ENCODE measurements around the gene MYMX. TPM values are rescaled to one million over a fixed set of nuclear protein-coding genes. Genes with fewer than 3 reads are reported as not detected.
A peak's percentile ranks its signal among the peaks of the same experiment; 100 is the strongest.

Gene MYMX
- total RNA-seq, 1 donor from 2014 or later = not detected

DNA sequence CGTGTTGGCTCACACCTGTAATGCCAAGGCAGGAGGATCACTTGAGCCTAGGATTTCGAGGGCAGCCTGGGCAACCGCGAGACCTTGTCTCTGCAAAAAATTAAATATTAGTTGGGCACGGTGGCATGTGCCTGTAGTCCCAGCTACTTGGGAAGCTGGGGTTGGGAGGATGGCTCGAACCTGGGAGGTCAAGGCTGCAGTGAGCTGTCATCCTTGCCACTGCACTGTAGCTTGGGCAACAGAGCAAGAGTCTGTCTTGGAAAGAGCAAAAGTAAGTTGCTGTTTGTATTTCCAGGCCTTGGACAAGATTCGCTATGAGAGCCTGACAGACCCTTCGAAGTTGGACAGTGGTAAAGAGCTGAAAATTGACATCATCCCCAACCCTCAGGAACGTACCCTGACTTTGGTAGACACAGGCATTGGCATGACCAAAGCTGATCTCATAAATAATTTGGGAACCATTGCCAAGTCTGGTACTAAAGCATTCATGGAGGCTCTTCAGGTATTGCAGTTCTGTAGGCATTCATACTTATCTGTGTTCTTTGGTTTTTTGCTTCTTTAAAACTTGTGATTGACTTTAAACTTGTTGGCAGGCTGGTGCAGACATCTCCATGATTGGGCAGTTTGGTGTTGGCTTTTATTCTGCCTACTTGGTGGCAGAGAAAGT, 32.5 kb downstream of the MYMX start:
- DNase-seq (ENCODE audit: low spot score) (no peak), ATAC-seq (no peak)

DNA sequence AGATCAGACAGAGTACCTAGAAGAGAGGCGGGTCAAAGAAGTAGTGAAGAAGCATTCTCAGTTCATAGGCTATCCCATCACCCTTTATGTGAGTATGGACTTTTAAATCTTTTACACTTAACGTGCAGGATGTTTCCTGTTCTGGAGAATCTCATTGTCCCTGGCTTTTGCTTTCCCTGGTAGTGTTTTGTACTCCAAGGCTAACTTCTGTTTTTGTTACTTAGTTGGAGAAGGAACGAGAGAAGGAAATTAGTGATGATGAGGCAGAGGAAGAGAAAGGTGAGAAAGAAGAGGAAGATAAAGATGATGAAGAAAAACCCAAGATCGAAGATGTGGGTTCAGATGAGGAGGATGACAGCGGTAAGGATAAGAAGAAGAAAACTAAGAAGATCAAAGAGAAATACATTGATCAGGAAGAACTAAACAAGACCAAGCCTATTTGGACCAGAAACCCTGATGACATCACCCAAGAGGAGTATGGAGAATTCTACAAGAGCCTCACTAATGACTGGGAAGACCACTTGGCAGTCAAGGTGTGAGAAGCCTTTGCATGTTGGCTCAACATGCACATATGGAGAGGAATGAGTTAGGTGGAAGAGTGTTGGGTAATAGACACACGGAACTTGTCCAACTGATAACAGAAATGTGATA, 33.5 kb downstream of the MYMX start:
- ATAC-seq (no peak), DNase-seq (ENCODE audit: low spot score) (no peak)

DNA sequence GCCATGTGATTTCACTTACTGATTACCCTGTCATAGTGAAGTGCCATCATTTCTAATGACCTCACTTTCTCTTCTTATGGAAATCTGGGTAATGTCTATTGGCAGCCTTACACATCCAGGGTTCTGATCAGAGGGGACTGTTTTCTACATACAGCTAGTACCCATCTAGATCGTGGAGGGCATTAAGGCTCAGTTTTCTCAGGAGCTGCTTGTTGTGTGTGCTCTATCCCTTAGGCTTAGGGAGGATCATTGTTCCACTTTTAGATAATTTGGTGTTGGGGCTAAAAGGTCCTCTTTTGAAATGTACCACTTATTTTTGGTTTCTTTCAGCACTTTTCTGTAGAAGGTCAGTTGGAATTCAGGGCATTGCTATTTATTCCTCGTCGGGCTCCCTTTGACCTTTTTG, 34.0 kb downstream of the MYMX start:
- DNase-seq (ENCODE audit: low spot score) (no peak), ATAC-seq (no peak)

DNA sequence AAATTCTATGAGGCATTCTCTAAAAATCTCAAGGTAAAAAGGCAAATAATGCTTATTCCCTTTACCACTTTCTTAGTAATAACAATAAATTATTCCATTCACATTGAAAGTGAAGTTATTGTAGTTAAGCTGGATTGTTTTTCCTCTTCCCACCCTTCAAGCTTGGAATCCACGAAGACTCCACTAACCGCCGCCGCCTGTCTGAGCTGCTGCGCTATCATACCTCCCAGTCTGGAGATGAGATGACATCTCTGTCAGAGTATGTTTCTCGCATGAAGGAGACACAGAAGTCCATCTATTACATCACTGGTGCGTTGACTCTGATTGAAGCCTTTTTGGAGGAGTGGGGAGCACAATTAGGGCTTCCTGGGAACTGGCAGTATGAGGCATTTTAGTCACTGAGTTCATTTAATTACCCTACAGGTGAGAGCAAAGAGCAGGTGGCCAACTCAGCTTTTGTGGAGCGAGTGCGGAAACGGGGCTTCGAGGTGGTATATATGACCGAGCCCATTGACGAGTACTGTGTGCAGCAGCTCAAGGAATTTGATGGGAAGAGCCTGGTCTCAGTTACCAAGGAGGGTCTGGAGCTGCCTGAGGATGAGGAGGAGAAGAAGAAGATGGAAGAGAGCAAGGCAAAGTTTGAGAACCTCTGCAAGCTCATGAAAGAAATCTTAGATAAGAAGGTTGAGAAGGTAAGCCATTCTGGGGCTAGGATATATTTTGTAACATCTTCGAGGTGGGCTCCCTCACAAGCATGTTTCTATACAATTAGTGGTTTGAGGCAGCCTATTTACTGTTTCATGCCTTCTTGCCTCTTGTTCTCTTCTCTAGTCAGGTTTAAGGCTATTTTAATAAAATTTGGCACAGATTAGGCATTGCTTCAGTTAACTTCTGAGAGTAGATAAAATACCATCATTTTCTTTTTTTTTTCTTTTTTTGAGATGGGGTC, 35.1 kb downstream of the MYMX start:
- DNase-seq (ENCODE audit: low spot score) (no peak), ATAC-seq (no peak)

DNA sequence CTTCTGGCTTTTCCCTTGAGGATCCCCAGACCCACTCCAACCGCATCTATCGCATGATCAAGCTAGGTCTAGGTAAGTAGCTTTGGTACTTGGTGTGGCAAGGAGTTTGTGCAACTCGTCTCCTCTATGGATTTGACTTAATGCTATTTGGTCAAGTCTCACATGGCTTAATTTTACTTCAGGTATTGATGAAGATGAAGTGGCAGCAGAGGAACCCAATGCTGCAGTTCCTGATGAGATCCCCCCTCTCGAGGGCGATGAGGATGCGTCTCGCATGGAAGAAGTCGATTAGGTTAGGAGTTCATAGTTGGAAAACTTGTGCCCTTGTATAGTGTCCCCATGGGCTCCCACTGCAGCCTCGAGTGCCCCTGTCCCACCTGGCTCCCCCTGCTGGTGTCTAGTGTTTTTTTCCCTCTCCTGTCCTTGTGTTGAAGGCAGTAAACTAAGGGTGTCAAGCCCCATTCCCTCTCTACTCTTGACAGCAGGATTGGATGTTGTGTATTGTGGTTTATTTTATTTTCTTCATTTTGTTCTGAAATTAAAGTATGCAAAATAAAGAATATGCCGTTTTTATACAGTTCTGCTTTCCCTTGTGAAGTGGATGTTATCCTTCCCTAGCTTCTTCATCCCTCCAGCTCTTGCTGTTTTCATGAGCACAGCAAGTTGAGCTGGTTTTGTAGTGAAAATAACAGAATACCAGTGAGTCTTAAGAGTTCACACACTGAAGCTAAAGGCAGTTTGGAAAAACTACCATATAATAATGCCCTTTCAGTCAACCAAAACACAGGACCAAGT, 36.8 kb downstream of the MYMX start:
- no peak for DNase-seq (ENCODE audit: low spot score)

DNA sequence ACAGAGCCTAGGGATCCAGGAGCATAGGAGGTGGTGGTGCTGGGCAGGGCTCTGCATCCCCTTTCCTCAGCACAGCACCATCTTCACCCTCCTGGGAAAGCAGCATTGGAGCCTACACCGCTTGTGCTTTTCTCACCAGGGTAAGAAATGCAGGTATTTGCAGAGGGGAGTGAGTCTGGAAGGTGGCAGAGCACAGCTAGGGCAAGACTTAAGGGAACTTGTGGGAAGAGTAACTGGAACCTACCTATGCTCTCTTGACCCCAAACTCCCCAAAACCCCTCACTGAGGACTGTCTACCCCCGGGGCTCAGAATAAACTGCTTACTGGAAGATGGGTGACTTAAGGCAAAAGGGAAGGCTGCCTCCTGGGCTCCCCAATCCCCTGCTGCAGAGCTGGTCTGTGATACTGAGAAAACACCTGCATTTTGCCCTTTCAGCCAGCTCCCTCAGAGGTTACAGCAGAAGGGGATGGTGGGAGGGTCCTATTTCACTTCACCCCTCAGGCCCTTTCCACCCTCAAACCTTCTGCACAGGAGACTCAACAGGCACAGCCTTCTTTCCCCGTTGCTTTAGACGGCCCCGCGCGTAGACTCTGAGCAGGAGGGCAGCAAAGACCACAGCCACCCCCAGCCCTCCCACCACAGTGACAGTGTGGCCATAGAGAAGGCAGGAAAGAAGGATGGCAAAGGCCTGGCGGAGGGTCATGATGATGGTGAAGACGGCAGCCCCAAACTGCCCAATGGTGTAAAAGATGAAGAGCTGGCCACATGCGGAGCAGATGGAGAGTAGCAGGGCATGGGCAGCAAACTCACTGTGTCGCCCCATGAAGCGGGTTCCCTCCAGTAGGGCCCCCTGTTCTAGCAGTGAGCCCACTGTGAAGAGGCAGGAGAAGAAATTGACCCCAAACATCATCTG, 37.7 kb downstream of the MYMX start:
- ATAC-seq (no peak), DNase-seq (ENCODE audit: low spot score) (no peak)

More for the DNA sequence above, 36.8 kb downstream of the MYMX start:
- ATAC-seq = peak; percentile 9

DNA sequence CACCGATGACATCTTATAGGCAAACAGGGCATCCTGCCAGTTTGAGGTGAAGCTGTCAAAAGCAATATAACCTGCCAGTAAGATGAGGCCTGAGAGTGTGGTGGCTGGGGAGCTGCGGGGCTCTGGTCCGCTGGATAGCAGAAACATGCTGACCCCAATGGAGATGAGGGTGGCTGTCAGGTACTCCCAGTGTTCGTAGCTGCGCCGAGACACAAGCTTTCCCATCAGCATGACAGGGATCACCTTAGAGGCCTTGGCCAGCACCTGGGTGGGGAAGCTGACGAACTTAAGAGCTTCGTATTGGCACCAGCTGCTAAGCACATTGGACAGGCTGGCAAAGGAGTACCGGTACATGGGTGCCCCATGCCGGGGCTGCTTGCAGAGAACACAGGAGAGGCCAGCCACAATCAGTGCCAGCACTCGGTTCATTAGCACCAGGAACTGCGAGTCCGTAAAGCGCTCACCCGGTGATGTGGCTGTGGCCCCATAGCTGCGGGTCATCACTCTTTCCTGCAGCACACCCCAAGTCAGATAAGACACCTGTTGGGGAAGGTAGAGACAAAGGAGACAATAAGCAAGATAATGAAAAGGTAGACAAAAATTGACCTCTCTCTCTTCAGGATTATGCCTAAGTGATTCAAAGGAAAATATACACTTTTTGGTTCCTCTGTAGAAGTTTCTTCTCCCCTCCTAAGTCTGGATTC, 38.5 kb downstream of the MYMX start:
- no peak for DNase-seq (ENCODE audit: low spot score)
- ATAC-seq = no peak

DNA sequence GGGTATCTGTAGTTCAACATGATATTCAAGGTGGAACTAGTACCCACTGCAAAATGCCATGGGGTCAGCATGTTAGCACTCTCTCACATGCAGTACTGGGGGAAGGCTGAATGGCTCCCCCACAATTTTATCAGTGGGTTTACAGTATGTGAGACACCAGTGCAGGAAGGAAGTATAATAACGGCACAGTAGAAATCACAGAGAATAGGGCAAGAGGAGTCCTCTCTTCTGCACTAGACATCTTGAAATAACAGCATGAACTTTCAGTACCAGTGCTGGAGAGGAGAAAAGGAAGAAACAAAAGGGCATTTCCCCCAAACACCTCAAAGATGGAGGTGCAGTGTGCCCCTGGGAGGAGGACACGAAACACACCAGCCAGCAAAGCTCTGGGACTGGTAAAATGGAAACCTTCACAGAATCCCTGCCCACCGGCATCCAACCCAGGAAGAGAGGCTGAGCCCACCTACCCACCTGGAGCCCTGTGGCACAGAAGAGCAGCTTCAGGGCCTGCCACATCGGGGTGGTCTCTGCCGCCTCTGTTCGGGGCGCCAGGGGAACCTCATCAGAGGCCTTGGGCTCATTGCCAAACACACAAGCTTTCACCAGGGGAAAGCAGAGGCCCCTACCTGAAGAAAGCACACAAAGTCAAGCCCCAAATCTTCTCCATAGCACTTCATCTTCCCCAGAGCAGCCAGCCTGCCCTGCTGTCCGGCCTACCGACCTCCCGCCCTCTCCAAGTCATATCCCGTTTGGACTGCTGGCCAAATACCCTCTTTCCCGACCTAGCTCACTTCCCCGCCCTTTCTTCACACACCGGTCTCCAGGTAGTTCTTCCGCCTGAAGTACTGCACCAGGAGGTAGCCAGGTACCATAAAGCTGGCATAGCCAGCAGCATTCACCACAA, 39.4 kb downstream of the MYMX start:
- ATAC-seq = peak; percentile 47
- DNase-seq (ENCODE audit: low spot score) = no peak

DNA sequence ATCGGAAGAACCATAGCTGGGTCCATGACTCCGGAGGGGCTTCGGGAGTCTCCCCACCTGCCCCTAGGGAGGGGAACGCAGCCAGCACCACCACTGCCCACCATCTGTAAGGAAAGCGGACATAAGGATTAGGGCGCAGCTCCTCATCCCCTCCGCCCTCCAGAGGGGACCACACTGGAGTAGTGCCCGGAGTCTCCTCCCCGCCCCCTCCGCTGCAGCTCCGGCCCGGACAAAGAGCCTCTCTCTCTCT, 40.0 kb downstream of the MYMX start:
- no peak for ATAC-seq
- no peak for DNase-seq (ENCODE audit: low spot score)

DNA sequence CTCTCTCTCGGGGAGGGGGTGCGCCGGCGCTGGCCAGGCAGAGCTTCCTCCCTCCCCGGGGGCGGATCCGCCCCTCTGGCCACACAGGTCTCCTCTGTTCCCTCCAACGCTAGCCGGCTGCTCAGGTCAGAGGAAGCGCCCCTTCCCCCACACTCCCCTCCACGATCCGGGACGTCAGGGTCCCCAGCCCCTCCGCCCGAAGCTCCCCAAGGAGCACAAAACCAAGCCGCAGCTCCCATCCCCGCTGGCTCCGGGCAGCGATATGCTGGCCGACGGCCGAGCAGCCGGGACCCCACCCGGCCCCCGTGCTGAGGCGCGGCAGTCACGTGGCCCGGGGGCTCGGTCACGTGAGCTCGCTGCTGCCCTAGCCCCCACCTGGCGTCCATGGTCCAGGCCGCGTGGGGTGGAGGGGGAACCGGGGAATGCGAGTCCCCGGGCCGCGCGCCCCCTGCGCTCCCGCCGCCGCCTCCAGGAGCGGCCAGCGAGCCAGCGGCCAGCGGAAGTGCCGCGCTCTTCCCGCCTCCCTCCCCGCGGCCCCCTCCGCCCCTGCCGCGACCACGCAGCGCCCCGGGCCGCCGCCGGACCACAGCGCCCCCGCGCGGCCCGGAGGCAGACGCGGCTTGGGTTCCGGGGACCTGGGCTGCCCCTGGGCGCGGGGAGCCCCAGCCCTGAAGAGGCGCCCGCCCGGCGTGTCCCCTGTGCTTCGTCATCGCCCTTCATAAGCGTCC, 40.5 kb downstream of the MYMX start, which contains the start of gene SLC35B2:
Gene SLC35B2, minus strand, starts transcription at position 504 of the 728 bp plus-strand sequence. Its CDS starts 118 bp downstream, at position 386.
- ATAC-seq (peak; percentile 83), DNase-seq (ENCODE audit: low spot score) (peak; percentile 71)

DNA sequence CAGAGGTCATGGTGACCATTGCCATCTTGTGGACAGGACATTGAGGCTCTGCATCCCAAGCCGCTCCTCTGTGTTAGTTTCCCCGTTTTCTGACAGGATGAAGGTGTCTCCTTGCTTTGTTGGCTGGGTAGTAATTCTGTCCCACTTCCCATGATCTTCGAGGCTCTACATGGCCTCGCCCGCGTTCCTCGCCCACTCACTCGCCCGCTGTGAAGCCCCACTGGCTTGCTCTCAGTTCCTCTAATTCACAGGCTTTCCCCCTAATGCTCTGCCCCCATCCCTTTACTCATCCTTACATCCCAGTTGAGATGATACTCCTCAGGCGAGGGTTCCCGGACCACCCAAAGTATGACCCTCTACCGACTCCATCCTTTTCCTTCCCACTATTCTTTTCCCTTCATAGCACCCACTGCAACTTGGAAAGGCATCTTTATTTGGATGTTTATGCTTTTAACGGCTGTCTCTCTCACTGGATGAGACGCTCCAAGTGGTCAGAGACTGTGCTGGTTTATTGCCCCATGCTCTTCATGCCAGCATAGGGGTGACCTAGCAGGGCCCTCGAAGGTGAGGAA, 41.1 kb downstream of the MYMX start:
- ATAC-seq = no peak
- no peak for DNase-seq (ENCODE audit: low spot score)

DNA sequence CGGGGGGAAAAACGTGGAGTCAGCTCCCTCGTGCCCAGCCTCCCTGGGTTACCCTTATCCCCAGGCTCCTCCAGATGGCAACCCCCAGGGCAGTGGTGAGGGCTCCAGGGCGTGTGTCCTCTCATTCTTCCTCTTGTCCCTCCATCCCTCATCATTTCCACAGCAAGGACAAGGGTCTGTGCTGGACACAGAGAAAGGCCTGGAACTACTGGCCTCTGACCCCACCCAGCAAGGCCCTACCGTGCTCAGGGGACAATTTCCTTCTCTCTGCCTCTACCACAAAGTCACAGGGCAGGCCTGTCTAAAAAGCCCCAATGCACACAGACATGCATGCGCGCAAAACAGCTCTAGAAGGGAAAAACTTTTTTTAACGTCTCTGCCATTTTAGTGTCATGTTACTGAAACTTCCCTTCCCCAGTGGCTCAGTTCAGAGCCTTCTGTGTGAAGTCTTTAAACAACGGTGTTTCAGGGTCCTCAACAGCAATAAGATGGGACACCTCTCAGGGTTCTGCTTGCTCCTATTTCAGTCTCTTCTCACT, 41.7 kb downstream of the MYMX start:
- ATAC-seq (no peak), DNase-seq (ENCODE audit: low spot score) (no peak)

DNA sequence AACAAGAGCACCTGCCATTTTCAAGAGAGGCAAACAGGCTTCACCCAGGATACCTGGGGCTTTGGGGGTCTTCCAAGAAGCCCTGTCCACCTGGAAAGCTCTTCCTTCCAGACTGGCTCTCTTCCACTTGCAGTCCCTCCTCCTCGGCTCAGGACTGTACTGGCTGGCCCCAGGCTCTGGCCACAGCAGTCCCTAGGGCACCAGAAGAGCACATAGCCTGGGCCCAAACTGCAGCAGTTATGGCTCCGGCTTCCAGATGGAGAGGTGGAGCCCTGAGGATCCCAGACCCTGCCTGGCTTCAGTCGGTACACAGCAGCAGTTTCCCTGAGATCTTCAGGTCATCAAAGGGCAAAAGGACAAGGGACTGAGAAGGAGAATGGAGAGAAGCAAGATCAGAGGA, 42.2 kb downstream of the MYMX start:
- DNase-seq (ENCODE audit: low spot score) (no peak), ATAC-seq (no peak)

DNA sequence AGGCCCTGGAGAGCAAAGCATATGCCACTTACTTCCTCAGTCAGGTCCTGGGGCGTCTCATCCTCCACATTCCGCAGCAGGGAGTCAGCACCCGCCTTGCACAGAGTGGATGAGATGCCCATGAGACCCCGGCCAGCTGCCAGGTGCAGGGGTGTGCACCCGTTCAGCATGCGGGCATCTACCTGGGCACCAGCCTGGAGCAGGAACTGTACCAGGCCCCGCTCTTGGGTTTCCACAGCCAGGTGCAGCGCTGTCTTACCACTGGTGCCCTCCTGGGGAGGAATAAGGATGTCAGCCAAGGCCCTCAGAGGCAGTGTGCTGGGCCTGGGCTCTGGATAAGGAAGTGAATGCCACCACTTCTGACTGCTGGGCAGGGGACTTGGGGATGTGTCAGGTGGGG, 43.3 kb downstream of the MYMX start:
- DNase-seq (ENCODE audit: low spot score) (no peak), ATAC-seq (no peak)

DNA sequence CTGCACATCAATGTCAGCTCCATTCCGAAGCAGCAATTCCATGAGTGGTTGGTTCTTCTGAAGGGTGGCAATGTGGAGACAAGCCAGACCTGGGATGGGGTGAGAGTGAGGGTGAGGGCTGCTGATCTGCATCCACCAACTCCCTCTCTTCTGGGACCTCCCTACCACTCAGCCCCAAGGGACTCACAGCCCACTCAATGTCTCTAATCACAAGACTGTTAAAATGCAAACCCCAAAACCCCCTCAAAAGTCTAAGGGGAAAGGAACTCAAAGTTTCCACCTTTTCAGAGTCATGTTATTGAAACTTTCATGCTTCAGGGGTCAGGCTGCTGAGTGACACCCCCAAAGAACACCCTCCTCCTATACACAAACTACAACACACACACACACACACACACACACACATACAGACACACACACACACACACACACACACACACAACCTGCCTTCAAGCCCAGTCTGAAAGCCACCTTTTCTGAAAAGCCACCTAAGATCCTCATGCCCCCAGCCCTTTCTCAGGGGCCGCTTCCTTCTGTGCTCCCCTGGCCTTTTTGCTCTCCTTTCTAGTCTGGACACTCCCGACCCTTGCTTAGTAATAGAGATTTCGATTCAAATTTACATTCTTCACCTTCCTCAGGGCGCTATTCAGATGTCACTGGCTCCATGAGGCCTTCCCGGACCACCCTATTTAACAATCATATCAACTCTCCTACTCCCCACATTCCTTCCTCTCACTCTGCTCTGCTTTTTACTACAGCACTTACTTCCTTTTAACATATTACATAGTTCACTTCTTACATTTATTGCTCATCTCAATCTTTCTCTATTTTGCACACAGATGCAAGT, 43.9 kb downstream of the MYMX start:
- ATAC-seq = no peak
- DNase-seq (ENCODE audit: low spot score) = no peak

DNA sequence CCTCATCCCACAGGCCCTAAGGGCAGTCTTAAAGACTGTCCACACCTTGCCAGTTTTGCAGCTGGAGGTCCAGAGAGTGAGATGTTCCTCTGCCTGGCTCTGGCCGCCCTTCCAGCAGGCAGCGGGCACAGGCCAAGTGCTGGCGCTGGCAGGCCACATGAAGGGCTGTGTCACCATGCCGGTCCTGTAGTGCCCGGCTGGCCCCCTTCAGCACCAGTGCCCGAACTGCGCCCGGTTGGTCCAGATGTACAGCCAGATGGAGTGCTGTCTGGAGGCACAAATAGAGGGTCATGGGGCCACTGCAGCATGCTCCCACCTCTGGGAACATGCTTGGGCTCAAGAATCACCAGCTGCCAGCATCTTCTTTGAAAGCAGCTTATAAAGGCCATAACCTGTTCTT, 44.9 kb downstream of the MYMX start:
- ATAC-seq = no peak
- no peak for DNase-seq (ENCODE audit: low spot score)
